ENCODE results near the gene VCL.

Gene VCL

DNA sequence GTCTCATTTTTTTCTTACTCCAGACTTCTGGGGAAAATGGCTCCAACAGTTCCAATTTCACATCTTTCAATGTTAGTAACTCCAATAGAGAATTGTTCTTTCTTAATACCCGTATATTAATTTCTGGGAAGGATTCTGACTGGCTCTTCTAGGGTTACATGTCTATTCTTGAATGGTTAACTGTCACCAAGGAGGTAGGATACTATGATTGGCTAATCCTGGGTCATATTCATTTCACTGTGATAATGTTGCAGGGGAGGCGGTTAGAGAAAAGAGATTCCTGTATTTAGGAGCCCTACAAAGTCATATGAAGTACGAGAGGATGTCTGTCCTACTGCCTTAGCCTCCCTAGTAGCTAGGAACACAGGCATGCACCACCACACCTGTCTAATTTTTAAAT, 16.1 kb upstream of the VCL start:
- TF ChIP-seq EP300 (IDR thresholded peaks at IDR 0.05; ENCODE audit: borderline replicate concordance) (no peak), FOXM1 (IDR thresholded peaks at IDR 0.05; ENCODE audit: borderline replicate concordance, low read depth) (no peak), RAD21 (IDR thresholded peaks at IDR 0.05; ENCODE audit: low read depth) (no peak), CREB1 (IDR thresholded peaks at IDR 0.05; ENCODE audit: low read depth) (no peak), EGR1 (IDR thresholded peaks at IDR 0.05) (no peak), TCF12 (IDR thresholded peaks at IDR 0.05; ENCODE audit: low read depth) (no peak), YY1 (IDR thresholded peaks at IDR 0.05; ENCODE audit: low read depth) (no peak)
- TF ChIP-seq, protein P1, sequence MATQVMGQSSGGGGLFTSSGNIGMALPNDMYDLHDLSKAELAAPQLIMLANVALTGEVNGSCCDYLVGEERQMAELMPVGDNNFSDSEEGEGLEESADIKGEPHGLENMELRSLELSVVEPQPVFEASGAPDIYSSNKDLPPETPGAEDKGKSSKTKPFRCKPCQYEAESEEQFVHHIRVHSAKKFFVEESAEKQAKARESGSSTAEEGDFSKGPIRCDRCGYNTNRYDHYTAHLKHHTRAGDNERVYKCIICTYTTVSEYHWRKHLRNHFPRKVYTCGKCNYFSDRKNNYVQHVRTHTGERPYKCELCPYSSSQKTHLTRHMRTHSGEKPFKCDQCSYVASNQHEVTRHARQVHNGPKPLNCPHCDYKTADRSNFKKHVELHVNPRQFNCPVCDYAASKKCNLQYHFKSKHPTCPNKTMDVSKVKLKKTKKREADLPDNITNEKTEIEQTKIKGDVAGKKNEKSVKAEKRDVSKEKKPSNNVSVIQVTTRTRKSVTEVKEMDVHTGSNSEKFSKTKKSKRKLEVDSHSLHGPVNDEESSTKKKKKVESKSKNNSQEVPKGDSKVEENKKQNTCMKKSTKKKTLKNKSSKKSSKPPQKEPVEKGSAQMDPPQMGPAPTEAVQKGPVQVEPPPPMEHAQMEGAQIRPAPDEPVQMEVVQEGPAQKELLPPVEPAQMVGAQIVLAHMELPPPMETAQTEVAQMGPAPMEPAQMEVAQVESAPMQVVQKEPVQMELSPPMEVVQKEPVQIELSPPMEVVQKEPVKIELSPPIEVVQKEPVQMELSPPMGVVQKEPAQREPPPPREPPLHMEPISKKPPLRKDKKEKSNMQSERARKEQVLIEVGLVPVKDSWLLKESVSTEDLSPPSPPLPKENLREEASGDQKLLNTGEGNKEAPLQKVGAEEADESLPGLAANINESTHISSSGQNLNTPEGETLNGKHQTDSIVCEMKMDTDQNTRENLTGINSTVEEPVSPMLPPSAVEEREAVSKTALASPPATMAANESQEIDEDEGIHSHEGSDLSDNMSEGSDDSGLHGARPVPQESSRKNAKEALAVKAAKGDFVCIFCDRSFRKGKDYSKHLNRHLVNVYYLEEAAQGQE (IDR thresholded peaks at IDR 0.05; ENCODE audit: low read depth): no peak
- TF ChIP-seq, protein P2, sequence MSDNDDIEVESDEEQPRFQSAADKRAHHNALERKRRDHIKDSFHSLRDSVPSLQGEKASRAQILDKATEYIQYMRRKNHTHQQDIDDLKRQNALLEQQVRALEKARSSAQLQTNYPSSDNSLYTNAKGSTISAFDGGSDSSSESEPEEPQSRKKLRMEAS (IDR thresholded peaks at IDR 0.05): no peak
- TF ChIP-seq, protein P3, sequence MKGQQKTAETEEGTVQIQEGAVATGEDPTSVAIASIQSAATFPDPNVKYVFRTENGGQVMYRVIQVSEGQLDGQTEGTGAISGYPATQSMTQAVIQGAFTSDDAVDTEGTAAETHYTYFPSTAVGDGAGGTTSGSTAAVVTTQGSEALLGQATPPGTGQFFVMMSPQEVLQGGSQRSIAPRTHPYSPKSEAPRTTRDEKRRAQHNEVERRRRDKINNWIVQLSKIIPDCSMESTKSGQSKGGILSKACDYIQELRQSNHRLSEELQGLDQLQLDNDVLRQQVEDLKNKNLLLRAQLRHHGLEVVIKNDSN (IDR thresholded peaks at IDR 0.05): no peak

DNA sequence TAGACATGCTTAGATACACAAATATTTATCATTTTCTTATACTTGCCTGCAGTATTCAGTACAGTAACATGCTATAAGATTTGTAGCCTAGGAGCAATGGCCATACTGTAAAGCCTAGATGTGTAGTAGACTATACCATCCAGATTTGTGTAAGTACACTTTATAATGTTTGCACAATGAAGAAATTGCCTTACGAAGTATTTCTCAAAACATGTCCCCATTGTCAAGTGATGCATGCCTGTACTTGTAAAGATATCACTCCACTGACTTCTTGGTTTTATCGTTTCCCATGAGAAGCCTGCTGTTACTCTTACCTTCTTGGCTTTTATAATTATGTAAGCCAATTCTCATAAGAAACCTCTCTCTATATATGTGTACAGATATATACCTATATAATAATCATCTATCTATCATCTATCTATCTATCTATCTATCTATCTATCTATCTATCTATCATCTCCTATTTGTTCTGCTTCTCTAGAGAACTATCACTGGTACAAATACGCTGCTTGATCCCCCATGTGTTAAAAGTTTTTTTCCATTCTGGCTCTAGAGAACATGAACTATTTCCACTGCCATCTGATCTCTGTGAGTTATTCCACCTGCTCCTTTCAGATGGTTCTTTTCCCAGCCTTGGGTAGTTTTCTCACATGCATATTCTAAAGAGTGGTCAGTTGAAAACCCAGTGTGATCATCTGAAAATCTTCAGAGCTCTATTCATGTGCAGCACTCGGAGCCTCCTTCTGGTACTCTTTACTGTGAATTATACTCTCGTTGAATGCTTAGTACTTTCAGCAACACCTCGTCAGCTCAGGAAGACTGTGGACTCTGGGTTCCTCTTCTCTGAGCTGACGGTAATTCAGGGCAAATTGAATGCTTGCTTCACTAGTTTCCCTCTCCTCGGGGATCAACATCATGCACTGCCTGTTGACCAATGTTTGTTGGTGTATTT, 14.5 kb upstream of the VCL start:
- no peak for TF ChIP-seq EP300 (IDR thresholded peaks at IDR 0.05; ENCODE audit: borderline replicate concordance)
- TF ChIP-seq TCF12 (IDR thresholded peaks at IDR 0.05; ENCODE audit: low read depth): no peak
- TF ChIP-seq RAD21 (IDR thresholded peaks at IDR 0.05; ENCODE audit: low read depth): no peak
- no peak for TF ChIP-seq TEAD4 (IDR thresholded peaks at IDR 0.05)
- no peak for TF ChIP-seq ZBTB7A (IDR thresholded peaks at IDR 0.05; ENCODE audit: low read depth)
- no peak for TF ChIP-seq YY1 (IDR thresholded peaks at IDR 0.05; ENCODE audit: low read depth)
- TF ChIP-seq FOXM1 (IDR thresholded peaks at IDR 0.05; ENCODE audit: borderline replicate concordance, low read depth): no peak
- no peak for TF ChIP-seq CREB1 (IDR thresholded peaks at IDR 0.05; ENCODE audit: low read depth)
- no peak for TF ChIP-seq EGR1 (IDR thresholded peaks at IDR 0.05)
- TF ChIP-seq NFIC (IDR thresholded peaks at IDR 0.05): no peak
- TF ChIP-seq, protein P1 (IDR thresholded peaks at IDR 0.05; ENCODE audit: low read depth): no peak

DNA sequence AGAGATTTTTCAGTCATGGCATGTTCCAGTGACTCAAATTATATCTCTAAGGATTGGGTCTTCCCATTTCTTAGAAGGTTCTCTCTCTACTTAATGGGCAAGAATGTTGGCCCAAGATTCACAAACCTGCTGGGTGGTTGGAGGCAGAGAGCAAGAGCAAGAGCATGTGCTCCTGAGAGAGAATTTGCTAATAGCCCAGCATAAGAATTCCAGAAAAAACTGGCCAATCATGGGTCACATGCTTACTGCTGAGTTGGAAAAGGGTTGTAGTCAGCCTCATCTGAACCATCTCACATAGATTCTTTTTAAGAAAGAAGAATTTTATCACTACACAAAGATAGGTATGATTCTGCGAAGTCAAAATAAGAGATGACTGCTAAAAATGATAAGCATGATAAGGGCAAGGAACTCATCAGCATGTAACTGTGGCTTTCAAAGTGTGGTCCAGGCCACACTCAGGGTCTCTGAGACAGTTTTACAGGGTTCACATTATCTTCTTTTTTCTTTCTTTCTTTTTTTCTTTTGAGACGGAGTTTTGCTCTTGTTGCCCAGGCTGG, 8.2 kb upstream of the VCL start:
- TF ChIP-seq, protein P3 (IDR thresholded peaks at IDR 0.05): 0 out of 2 replicates have a peak, but pooled peaks have one; percentile 4
- no peak for TF ChIP-seq TAF1 (IDR thresholded peaks at IDR 0.05; ENCODE audit: low read depth)

DNA sequence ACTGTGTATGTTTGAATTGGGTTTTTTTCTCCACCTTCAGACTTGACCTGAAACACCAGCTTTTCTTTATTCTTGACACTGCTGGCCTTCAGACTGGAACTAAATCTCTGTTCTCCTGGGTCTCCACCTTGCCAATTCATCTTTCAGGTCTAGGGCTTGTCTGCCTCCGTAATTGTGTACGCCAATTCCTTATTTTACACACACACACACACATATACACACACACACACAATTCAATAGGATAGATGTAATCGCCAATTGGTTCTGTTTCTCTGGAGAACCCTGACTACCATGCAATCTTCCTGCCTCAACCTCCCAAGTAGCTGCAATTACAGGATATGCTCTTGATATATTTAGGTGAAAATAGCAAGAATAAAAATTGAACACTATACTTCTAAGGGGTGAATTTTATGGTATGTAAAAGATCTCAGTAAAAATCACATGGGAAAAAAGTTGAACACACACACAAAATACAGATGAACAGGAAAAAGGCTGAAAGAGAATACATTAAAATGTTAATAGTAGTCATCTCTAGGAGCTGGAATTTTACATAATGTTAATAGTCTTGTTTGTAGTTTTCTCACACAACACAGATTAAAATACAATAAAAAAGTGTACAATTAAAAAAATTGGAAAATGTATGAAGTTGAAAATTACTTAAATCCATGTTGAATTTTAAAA, 6.6 kb upstream of the VCL start:
- TF ChIP-seq ZBTB7A (IDR thresholded peaks at IDR 0.05; ENCODE audit: low read depth) (no peak), TCF12 (IDR thresholded peaks at IDR 0.05; ENCODE audit: low read depth) (no peak), CEBPB (IDR thresholded peaks at IDR 0.05) (no peak), TEAD4 (IDR thresholded peaks at IDR 0.05) (no peak), YY1 (IDR thresholded peaks at IDR 0.05; ENCODE audit: low read depth) (no peak), EGR1 (IDR thresholded peaks at IDR 0.05) (no peak), EP300 (IDR thresholded peaks at IDR 0.05; ENCODE audit: borderline replicate concordance) (no peak), CREB1 (IDR thresholded peaks at IDR 0.05; ENCODE audit: low read depth) (no peak), FOXM1 (IDR thresholded peaks at IDR 0.05; ENCODE audit: borderline replicate concordance, low read depth) (no peak), NFIC (IDR thresholded peaks at IDR 0.05) (no peak), TAF1 (IDR thresholded peaks at IDR 0.05; ENCODE audit: low read depth) (no peak), RAD21 (IDR thresholded peaks at IDR 0.05; ENCODE audit: low read depth) (no peak)
- TF ChIP-seq, protein P3 (IDR thresholded peaks at IDR 0.05): no peak
- TF ChIP-seq, protein P1 (IDR thresholded peaks at IDR 0.05; ENCODE audit: low read depth): no peak
- TF ChIP-seq, protein P2 (IDR thresholded peaks at IDR 0.05): no peak
